Prostate gland (tissue), 2 donors: Measurements from ENCODE around the gene TIMM17A. TPM values are rescaled to one million over a fixed set of nuclear protein-coding genes. Genes with fewer than 3 reads are reported as not detected.

Source experiments
- DNase-seq: peaks from one replicate; pipeline ENCODE4 v3.0.0-alpha.2; 2019; ENCODE audit warnings: low spot score
- H3K27ac ChIP-seq, 2 donors: fragments of 200-600 bp; sonication (generic); 2 replicates each; pipeline ENCODE4 v1.5.1; 2017 to 2019
- H3K27me3 ChIP-seq: fragments of 200-600 bp; sonication (generic); replicated peaks from 2 replicates; pipeline ENCODE4 v1.5.1; 2019; ENCODE audit not compliant: insufficient read depth
- H3K36me3 ChIP-seq, 2 donors: fragments of 200-600 bp; sonication (generic); 1 replicate in 1 of 2; 2 replicates in 1 of 2; pipeline versions ENCODE4 v1.5.1 to v1.8.1; 2017 to 2019
- H3K4me1 ChIP-seq: fragments of 200-600 bp; sonication (generic); replicated peaks from 2 replicates; pipeline ENCODE4 v1.5.1; 2019
- H3K4me3 ChIP-seq, 2 donors: fragments of 200-600 bp; sonication (generic); 2 replicates each; pipeline ENCODE4 v1.5.1; 2017 to 2019
- H3K9me3 ChIP-seq: fragments of 200-600 bp; sonication (generic); 2 replicates; pipeline ENCODE4 v1.5.1; 2017
- POLR2A ChIP-seq: fragments of 450-650 bp; IDR thresholded peaks from one replicate; pipeline ENCODE4 v1.6.1; 2016; ENCODE audit warnings: antibody characterized with exemption, mild to moderate bottlenecking
- POLR2AphosphoS5 ChIP-seq: sonication (generic); formaldehyde crosslinking; IDR thresholded peaks from one replicate; pipeline ENCODE4 v1.6.1; 2017; ENCODE audit warnings: antibody characterized with exemption
- WGBS: methylation state at CpG from one replicate; pipeline ENCODE4 v1.1.5; 2018; 5-methylcytosine and 5-hydroxymethylcytosine counted together
- intact Hi-C: fragments of 100-400 bp; cut with DNase I; formaldehyde crosslinking; loops from one replicate; pipeline ENCODE4 v1.14.2; 2022
- total RNA-seq, 2 donors: library from RNA; depleted of rRNA; stranded (reverse); fragments of >200 nt; gene quantifications; one replicate each; pipeline ENCODE4 v1.1.0, GENCODE V29; 2016
- TF ChIP-seq, protein P1 (sequence below), 4 experiments: fragments of 200-600 bp in 2 of 4; fragments of 450-650 bp in 2 of 4; sonication (generic) in 2 of 4; IDR thresholded peaks; 1 replicate in 3 of 4; 2 replicates in 1 of 4; pipeline ENCODE4 v1.5.1; 2016 to 2019; ENCODE audit warnings: antibody characterized with exemption in 4 of 4, mild to moderate bottlenecking in 2 of 4, moderate library complexity in 2 of 4

TIMM17A gene
- total RNA-seq, 2 donors from 2014 or later: 22.0 to 29.3 TPM

- Histone ChIP-seq H3K27ac (peak overlapping the region in 1 of 2 donors; percentile 91), H3K27me3 (no peaks in the 10 kb centered on the region), H3K4me3 (no peak overlapping the region), H3K36me3 (no peaks in the 10 kb centered on the region), H3K9me3 (no peaks in the 10 kb centered on the region), H3K4me1 (peaks cover 22% of the 10 kb centered on the region)
- WGBS: 94% methylated on average over 12 of the region's 12 CpGs
- TF ChIP-seq POLR2A: no peak
- TF ChIP-seq, protein P1, sequence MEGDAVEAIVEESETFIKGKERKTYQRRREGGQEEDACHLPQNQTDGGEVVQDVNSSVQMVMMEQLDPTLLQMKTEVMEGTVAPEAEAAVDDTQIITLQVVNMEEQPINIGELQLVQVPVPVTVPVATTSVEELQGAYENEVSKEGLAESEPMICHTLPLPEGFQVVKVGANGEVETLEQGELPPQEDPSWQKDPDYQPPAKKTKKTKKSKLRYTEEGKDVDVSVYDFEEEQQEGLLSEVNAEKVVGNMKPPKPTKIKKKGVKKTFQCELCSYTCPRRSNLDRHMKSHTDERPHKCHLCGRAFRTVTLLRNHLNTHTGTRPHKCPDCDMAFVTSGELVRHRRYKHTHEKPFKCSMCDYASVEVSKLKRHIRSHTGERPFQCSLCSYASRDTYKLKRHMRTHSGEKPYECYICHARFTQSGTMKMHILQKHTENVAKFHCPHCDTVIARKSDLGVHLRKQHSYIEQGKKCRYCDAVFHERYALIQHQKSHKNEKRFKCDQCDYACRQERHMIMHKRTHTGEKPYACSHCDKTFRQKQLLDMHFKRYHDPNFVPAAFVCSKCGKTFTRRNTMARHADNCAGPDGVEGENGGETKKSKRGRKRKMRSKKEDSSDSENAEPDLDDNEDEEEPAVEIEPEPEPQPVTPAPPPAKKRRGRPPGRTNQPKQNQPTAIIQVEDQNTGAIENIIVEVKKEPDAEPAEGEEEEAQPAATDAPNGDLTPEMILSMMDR (IDR thresholded peaks at IDR 0.05): no peak
- no peak for TF ChIP-seq POLR2AphosphoS5
- DNase-seq: no peak
- intact Hi-C loops: loop anchor here (10.0 kb wide), 1 partner anchor 101 kb away; no protein-coding TSS in a partner anchor
Measured at GRCh38 chr1:202013603-202014002, 58.3 kb downstream of the TIMM17A start.

DNA sequence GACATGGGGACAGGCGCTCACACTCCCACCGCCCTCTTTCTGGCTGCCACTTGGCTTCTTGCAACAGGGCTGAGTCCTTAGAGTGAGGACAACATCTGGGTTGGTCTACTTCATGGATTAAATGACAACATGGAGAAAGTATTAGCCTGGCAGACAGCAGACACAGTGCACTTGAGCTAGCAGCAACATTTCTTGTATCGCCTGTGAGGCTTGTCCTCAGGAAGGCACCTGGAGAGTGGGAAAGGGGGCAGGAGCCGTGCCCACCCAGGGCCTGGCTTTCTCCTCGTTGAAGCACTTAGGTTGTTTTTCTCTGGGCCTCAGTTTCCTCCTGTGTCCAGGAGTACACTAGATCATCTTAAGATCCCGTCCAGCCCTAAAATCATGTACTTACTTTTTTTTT, 58.8 kb downstream of the TIMM17A start:
- no peak overlapping the region for H3K4me3 ChIP-seq
- H3K4me1 ChIP-seq: peaks cover 19% of the 10 kb centered on the region
- DNase-seq: no peak
- H3K36me3 ChIP-seq: no peaks in the 10 kb centered on the region
- TF ChIP-seq, protein P1 (IDR thresholded peaks at IDR 0.05): no peak
- TF ChIP-seq POLR2A (no peak), POLR2AphosphoS5 (no peak)
- no peaks in the 10 kb centered on the region for H3K27me3 ChIP-seq
- WGBS: 95% methylated on average over 6 of the region's 6 CpGs
- H3K27ac ChIP-seq: peak overlapping the region; percentile 23 to 57
- H3K9me3 ChIP-seq: no peaks in the 10 kb centered on the region
- intact Hi-C loops: loop anchor here (10.0 kb wide), 1 partner anchor 101 kb away; no protein-coding TSS in a partner anchor

DNA sequence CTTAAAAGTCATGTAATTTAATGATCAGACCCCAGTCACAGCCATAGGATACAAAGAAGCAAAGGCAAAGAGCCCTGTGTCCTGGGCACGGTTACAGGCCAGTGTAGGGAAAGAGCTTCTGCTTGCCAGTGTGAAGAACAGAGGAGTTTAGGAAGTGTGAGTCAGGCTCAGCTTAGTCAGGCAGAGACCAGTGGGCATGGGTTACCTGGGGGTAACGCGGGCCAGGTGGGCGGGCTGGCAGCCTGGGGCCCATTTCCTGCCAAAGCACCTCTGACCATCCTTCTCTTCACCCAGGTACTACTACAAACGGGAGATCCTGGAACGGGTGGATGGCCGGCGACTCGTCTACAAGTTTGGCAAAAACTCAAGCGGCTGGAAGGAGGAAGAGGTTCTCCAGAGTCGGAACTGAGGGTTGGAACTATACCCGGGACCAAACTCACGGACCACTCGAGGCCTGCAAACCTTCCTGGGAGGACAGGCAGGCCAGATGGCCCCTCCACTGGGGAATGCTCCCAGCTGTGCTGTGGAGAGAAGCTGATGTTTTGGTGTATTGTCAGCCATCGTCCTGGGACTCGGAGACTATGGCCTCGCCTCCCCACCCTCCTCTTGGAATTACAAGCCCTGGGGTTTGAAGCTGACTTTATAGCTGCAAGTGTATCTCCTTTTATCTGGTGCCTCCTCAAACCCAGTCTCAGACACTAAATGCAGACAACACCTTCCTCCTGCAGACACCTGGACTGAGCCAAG, 59.8 kb downstream of the TIMM17A start:
- WGBS: 61% methylated on average over 17 of the region's 17 CpGs
- intact Hi-C loops: loop anchor here (10.0 kb wide), 1 partner anchor 100 kb away; no protein-coding TSS in a partner anchor
- Histone ChIP-seq H3K9me3 (no peaks in the 10 kb centered on the region), H3K4me1 (peaks cover 9% of the 10 kb centered on the region), H3K4me3 (peak overlapping the region in 1 of 2 donors; percentile 1), H3K27ac (peak overlapping the region; percentile 23 to 57), H3K27me3 (no peaks in the 10 kb centered on the region), H3K36me3 (no peaks in the 10 kb centered on the region)
- TF ChIP-seq POLR2A (peak; percentile 15), POLR2AphosphoS5 (no peak)
- TF ChIP-seq, protein P1 (IDR thresholded peaks at IDR 0.05): no peak
- no peak for DNase-seq

DNA sequence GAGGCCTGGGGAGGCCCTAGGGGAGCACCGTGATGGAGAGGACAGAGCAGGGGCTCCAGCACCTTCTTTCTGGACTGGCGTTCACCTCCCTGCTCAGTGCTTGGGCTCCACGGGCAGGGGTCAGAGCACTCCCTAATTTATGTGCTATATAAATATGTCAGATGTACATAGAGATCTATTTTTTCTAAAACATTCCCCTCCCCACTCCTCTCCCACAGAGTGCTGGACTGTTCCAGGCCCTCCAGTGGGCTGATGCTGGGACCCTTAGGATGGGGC, 60.3 kb downstream of the TIMM17A start:
- WGBS: 51% methylated on average over 3 of the region's 3 CpGs
- Histone ChIP-seq H3K4me3 (no peak overlapping the region), H3K4me1 (peaks cover 8% of the 10 kb centered on the region), H3K9me3 (no peaks in the 10 kb centered on the region), H3K27me3 (no peaks in the 10 kb centered on the region), H3K36me3 (no peaks in the 10 kb centered on the region), H3K27ac (peak overlapping the region; percentile 23 to 57)
- intact Hi-C loops: loop anchor here (10.0 kb wide), 1 partner anchor 99 kb away; no protein-coding TSS in a partner anchor
- no peak for TF ChIP-seq POLR2AphosphoS5
- TF ChIP-seq, protein P1 (IDR thresholded peaks at IDR 0.05): no peak
- no peak for TF ChIP-seq POLR2A
- no peak for DNase-seq
